GM12891 (cell line): ENCODE measurements around the gene PDZD2.

Source experiments
- PAX5 ChIP-seq: IDR thresholded peaks from 2 replicates; pipeline ENCODE4 v1.6.1; 2011; ENCODE audit warnings: low read length, moderate library complexity, mild to moderate bottlenecking; ENCODE audit not compliant: insufficient read depth, severe bottlenecking
- POLR2A ChIP-seq: IDR thresholded peaks from 2 replicates; pipeline ENCODE4 v1.6.1; 2011; ENCODE audit warnings: low read depth, low read length, control low read depth
- POLR2AphosphoS5 ChIP-seq: IDR thresholded peaks from 2 replicates; pipeline ENCODE4 v1.6.1; 2011; ENCODE audit warnings: low read depth, low read length, control low read depth
- POU2F2 ChIP-seq: IDR thresholded peaks from 2 replicates; pipeline ENCODE4 v1.6.1; 2011; ENCODE audit warnings: low read depth, mild to moderate bottlenecking, control low read depth, low read length, moderate library complexity
- SPI1 ChIP-seq: IDR thresholded peaks from 2 replicates; pipeline ENCODE4 v1.6.1; 2011; ENCODE audit warnings: low read depth, low read length, control low read depth
- TAF1 ChIP-seq: IDR thresholded peaks from 2 replicates; pipeline ENCODE4 v1.6.1; 2011; ENCODE audit warnings: low read depth, low read length, control low read depth

DNA sequence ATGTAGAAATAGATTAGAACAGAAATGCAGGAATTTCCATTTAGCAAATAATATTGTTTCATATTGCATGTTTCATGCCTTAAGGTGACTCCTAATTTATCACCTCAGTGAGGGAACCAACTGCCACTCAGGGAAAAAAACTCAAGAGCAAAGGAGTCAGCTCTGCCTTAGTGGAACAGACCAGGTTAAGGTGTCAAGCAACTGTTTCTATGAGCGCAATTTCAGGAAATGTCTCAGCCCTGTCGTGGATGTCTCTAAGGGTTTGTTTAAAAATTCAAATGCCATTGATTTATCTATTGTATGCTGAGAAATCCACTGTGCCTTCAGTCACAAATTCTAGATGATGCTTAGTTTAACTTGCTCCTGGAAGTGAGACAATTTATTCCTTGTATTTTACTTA, 34.7 kb upstream of the PDZD2 start:
- TF ChIP-seq POLR2AphosphoS5 (no peak), POLR2A (no peak), TAF1 (no peak), POU2F2 (no peak), PAX5 (no peak), SPI1 (no peak)
